Parathyroid adenoma (tissue), 2 donors: ENCODE data around the gene CPE.

Experiments
- H2AFZ ChIP-seq: fragments of 300-600 bp; sonication (generic); one replicate; pipeline ENCODE4 v1.7.0; 2017; ENCODE audit warnings: antibody characterized with exemption, mild to moderate bottlenecking
- H3K27ac ChIP-seq: fragments of 300-600 bp; sonication (generic); one replicate; pipeline ENCODE4 v1.7.0; 2017
- H3K27me3 ChIP-seq: fragments of 300-600 bp; sonication (generic); one replicate; pipeline ENCODE4 v1.7.0; 2017; ENCODE audit warnings: low read length; ENCODE audit not compliant: control insufficient read depth, insufficient read depth
- H3K36me3 ChIP-seq: fragments of 300-600 bp; sonication (generic); one replicate; pipeline ENCODE4 v1.7.0; 2017; ENCODE audit warnings: low read length; ENCODE audit not compliant: control insufficient read depth, insufficient read depth
- H3K4me1 ChIP-seq: fragments of 300-600 bp; sonication (generic); one replicate; pipeline ENCODE4 v1.7.0; 2017; ENCODE audit warnings: control low read depth
- H3K4me2 ChIP-seq: fragments of 300-600 bp; sonication (generic); one replicate; pipeline ENCODE4 v1.7.0; 2017; ENCODE audit warnings: low read length
- H3K4me3 ChIP-seq: fragments of 300-600 bp; sonication (generic); one replicate; pipeline ENCODE4 v1.7.0; 2017; ENCODE audit warnings: low read depth, low read length
- H3K79me2 ChIP-seq: fragments of 300-600 bp; sonication (generic); one replicate; pipeline ENCODE4 v1.7.0; 2017; ENCODE audit warnings: control low read depth
- H3K9ac ChIP-seq: fragments of 300-600 bp; sonication (generic); one replicate; pipeline ENCODE4 v1.7.0; 2017; ENCODE audit warnings: mild to moderate bottlenecking
- H3K9me3 ChIP-seq: fragments of 300-600 bp; sonication (generic); one replicate; pipeline ENCODE4 v1.7.0; 2017; ENCODE audit warnings: low read length; ENCODE audit not compliant: control insufficient read depth
- CTCF ChIP-seq: fragments of 300-600 bp; sonication (generic); IDR thresholded peaks from one replicate; pipeline ENCODE4 v1.7.0; 2017; ENCODE audit warnings: antibody characterized with exemption, mild to moderate bottlenecking
- donor health status: primary hyperparathyroidism.

Gene CPE

DNA sequence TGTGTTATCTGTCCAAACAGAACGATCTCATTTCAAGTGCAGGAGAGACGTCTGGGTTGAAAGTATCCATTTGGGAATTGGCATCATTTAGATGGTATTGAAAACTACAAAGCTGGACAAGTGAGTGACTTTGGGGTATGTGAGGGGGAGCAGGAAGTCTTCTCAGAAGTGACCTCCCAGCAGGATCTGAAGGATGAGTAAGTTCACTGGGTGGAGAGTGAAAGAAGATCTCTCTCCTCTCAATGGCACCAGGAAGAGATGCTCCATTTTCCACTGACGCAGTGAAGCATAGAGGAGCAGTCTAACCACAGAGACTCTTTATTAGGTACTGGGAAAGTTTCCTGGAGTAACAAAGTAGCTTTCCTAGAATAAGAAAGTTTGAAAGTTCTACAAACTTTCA is 161.0 kb downstream of the CPE start:
- H3K4me1 ChIP-seq, result no peaks in the 10 kb centered on the region

GRCh38 chr4:165540206-165540830 is 161.5 kb downstream of the CPE start:
- Histone ChIP-seq H3K4me1 (no peaks in the 10 kb centered on the region), H2AFZ (no peak overlapping the region), H3K4me2 (no peak overlapping the region), H3K9ac (no peak overlapping the region), H3K27me3 (no peaks in the 10 kb centered on the region), H3K36me3 (no peaks in the 10 kb centered on the region), H3K79me2 (no peaks in the 10 kb centered on the region), H3K27ac (no peak overlapping the region), H3K4me3 (no peak overlapping the region), H3K9me3 (no peaks in the 10 kb centered on the region)
- TF ChIP-seq CTCF, result no peak

More for the DNA sequence above, 161.0 kb downstream of the CPE start:
- H3K9ac ChIP-seq, result no peak overlapping the region
- H3K27ac ChIP-seq, result no peak overlapping the region
- no peaks in the 10 kb centered on the region for H3K9me3 ChIP-seq
- H3K4me3 ChIP-seq, result no peak overlapping the region
- no peak overlapping the region for H3K4me2 ChIP-seq
- H2AFZ ChIP-seq, result no peak overlapping the region
- TF ChIP-seq CTCF, result no peak
- no peaks in the 10 kb centered on the region for H3K27me3 ChIP-seq
- H3K79me2 ChIP-seq, result no peaks in the 10 kb centered on the region
- H3K36me3 ChIP-seq, result no peaks in the 10 kb centered on the region

- Histone ChIP-seq H3K9me3 (no peaks in the 10 kb centered on the region), H3K4me2 (no peak overlapping the region), H3K4me1 (no peaks in the 10 kb centered on the region), H3K9ac (no peak overlapping the region), H3K27me3 (no peaks in the 10 kb centered on the region), H2AFZ (no peak overlapping the region), H3K27ac (no peak overlapping the region), H3K79me2 (no peaks in the 10 kb centered on the region), H3K4me3 (no peak overlapping the region), H3K36me3 (no peaks in the 10 kb centered on the region)
- no peak for TF ChIP-seq CTCF
Observed at GRCh38 chr4:165541851-165542459, 163.1 kb downstream of the CPE start.

GRCh38 chr4:165542476-165542875 is 163.7 kb downstream of the CPE start:
- no peak overlapping the region for H3K4me3 ChIP-seq
- no peak overlapping the region for H3K9ac ChIP-seq
- no peaks in the 10 kb centered on the region for H3K79me2 ChIP-seq
- no peaks in the 10 kb centered on the region for H3K9me3 ChIP-seq
- H3K4me1 ChIP-seq, result no peaks in the 10 kb centered on the region
- H3K27ac ChIP-seq, result no peak overlapping the region
- H3K27me3 ChIP-seq, result no peaks in the 10 kb centered on the region
- no peak for TF ChIP-seq CTCF
- H2AFZ ChIP-seq, result no peak overlapping the region
- H3K4me2 ChIP-seq, result no peak overlapping the region
- H3K36me3 ChIP-seq, result no peaks in the 10 kb centered on the region
